ENCODE data around the gene E2F4.

E2F4 gene

GRCh38 chr16:67170949-67171649 lies 20.9 kb upstream of the E2F4 start:
- FAIRE-seq (no peak), DNase-seq (ENCODE audit: extremely low spot score, insufficient read length, low read depth) (no peak)

GRCh38 chr16:67173323-67173722 lies 18.6 kb upstream of the E2F4 start:
- no peak for FAIRE-seq
- no peak for DNase-seq (ENCODE audit: extremely low spot score, insufficient read length, low read depth)

GRCh38 chr16:67173808-67174705 lies 17.9 kb upstream of the E2F4 start:
- DNase-seq (ENCODE audit: extremely low spot score, insufficient read length, low read depth) (no peak), FAIRE-seq (peak; percentile 67)

- no peak for DNase-seq (ENCODE audit: extremely low spot score, insufficient read length, low read depth)
- FAIRE-seq: no peak
Measured at GRCh38 chr16:67174706-67175231, 17.2 kb upstream of the E2F4 start.

GRCh38 chr16:67176662-67177061 lies 15.3 kb upstream of the E2F4 start:
- DNase-seq (ENCODE audit: extremely low spot score, insufficient read length, low read depth) (no peak), FAIRE-seq (no peak)

GRCh38 chr16:67177743-67178699 lies 13.9 kb upstream of the E2F4 start:
- no peak for FAIRE-seq
- DNase-seq (ENCODE audit: extremely low spot score, insufficient read length, low read depth): no peak

GRCh38 chr16:67179421-67180080 lies 12.4 kb upstream of the E2F4 start:
- FAIRE-seq (no peak), DNase-seq (ENCODE audit: extremely low spot score, insufficient read length, low read depth) (no peak)

GRCh38 chr16:67180166-67180565 lies 11.8 kb upstream of the E2F4 start:
- DNase-seq (ENCODE audit: extremely low spot score, insufficient read length, low read depth) (no peak), FAIRE-seq (no peak)

GRCh38 chr16:67181346-67181745 lies 10.6 kb upstream of the E2F4 start:
- no peak for DNase-seq (ENCODE audit: extremely low spot score, insufficient read length, low read depth)
- FAIRE-seq: no peak

GRCh38 chr16:67182288-67182687 lies 9.7 kb upstream of the E2F4 start:
- FAIRE-seq: no peak
- DNase-seq (ENCODE audit: extremely low spot score, insufficient read length, low read depth): no peak

GRCh38 chr16:67183284-67183626 lies 8.7 kb upstream of the E2F4 start:
- DNase-seq (ENCODE audit: extremely low spot score, insufficient read length, low read depth) (no peak), FAIRE-seq (no peak)

- DNase-seq (ENCODE audit: extremely low spot score, insufficient read length, low read depth) (peak; percentile 99), FAIRE-seq (peak; percentile 99)
Measured at GRCh38 chr16:67183627-67184452, 8.1 kb upstream of the E2F4 start, which contains the start of gene MATCAP1. MATCAP1 (minus strand) TSS chr16:67183963; CDS start chr16:67180610, 3,353 bp downstream.

GRCh38 chr16:67184453-67184994 lies 7.4 kb upstream of the E2F4 start:
- DNase-seq (ENCODE audit: extremely low spot score, insufficient read length, low read depth): no peak

GRCh38 chr16:67184995-67185650 lies 6.8 kb upstream of the E2F4 start:
- FAIRE-seq (peak; percentile 89), DNase-seq (ENCODE audit: extremely low spot score, insufficient read length, low read depth) (no peak)

More at GRCh38 chr16:67184453-67184994, 7.4 kb upstream of the E2F4 start:
- no peak for FAIRE-seq

- FAIRE-seq: no peak
- no peak for DNase-seq (ENCODE audit: extremely low spot score, insufficient read length, low read depth)
Measured at GRCh38 chr16:67185651-67186134, 6.3 kb upstream of the E2F4 start.

GRCh38 chr16:67186550-67186950 lies 5.4 kb upstream of the E2F4 start:
- no peak for FAIRE-seq

GRCh38 chr16:67187175-67187890 lies 4.6 kb upstream of the E2F4 start:
- DNase-seq (ENCODE audit: extremely low spot score, insufficient read length, low read depth) (no peak), FAIRE-seq (no peak)

More at GRCh38 chr16:67186550-67186950, 5.4 kb upstream of the E2F4 start:
- DNase-seq (ENCODE audit: extremely low spot score, insufficient read length, low read depth): no peak
